Measurements from ENCODE around the gene DTD2.

DTD2 gene

DNA sequence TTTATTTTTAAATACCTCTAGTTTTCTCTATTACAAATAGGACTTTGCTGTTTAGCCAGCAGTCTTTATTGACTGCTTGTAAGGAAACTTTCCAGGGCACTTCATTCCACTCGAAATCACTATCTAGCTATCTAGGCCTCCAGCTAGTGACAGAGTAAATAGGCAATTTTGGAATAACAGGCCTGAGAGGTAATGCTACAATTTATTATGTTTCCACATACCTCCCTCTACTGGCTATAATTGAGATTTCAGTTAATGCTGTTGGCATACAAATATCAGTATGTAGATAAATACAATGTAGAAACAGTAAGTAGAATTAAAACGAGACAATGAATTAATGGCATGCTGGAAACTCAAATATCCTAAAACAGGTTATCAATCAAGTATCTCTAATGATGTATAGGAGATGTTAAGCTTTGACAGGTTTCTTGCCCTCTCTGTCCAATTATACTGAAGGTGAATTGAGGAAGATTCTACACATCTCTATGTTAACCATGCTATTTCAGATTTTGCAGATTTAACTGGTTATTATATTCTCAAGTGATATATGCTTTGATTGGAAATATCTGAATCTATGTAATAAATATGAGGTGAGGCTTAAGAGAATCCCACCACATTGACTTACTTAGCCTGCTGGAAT, 7.2 kb downstream of the DTD2 start:
- DNase-seq (ENCODE audit: low read depth), result peak; percentile 55
- TF ChIP-seq CTCF (IDR thresholded peaks at IDR 0.05; ENCODE audit: low read depth, low read length) (peak; percentile 31), MYC (IDR thresholded peaks at IDR 0.05; ENCODE audit: low read depth, low read length) (no peak)
- H3K4me3 ChIP-seq (ENCODE audit: low read depth, low read length), result no peak overlapping the region

DNA sequence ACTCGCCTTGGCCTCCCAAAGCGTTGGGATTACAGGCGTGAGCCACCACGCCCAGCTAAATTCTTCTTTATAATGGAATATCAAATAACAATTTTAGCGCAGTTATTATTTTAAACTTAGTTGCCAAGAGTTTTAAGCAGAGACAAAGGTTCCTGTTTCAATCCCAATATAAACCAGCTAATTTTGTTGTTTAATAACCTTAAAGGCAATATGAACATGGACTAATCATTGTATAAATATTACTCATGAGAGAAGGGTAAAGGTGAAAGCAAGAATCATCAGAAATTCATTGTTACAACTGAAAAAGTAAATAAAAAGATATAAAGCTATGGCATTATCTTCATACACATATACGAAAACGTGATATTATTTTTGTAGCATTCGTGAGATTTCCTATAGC, 8.2 kb downstream of the DTD2 start:
- TF ChIP-seq, protein P1, sequence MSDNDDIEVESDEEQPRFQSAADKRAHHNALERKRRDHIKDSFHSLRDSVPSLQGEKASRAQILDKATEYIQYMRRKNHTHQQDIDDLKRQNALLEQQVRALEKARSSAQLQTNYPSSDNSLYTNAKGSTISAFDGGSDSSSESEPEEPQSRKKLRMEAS (IDR thresholded peaks at IDR 0.05; ENCODE audit: low read depth, low read length), result no peak
- TF ChIP-seq POLR2A (IDR thresholded peaks at IDR 0.05; ENCODE audit: extremely low read depth, insufficient read length), result no peak
- no peak for TF ChIP-seq CTCF (IDR thresholded peaks at IDR 0.05; ENCODE audit: low read depth, low read length)
- TF ChIP-seq MYC (IDR thresholded peaks at IDR 0.05; ENCODE audit: low read depth, low read length), result no peak
- H3K4me3 ChIP-seq (ENCODE audit: low read depth, low read length), result no peak overlapping the region
- no peak for DNase-seq (ENCODE audit: low read depth)

DNA sequence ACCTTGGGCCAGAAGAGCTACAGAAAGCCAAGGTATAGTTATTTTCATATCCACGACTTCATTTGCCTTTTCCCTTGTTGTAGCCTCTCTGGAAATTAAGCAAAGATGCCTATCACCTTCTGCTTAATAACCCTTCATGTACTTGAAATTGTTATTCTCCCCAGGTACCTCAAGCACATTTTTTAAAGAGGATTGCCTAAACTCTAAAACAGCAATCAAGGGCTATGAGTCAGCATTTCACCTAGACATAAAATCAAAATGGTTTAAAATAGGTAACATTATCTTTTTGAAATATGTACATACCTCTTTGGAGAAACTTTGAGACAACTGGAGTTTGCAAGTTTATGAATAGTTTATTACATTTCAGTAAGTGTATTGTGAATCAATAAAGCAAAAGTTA, 11.6 kb downstream of the DTD2 start:
- no peak overlapping the region for H3K4me3 ChIP-seq (ENCODE audit: low read depth, low read length)
- no peak for DNase-seq (ENCODE audit: low read depth)
- TF ChIP-seq CTCF (IDR thresholded peaks at IDR 0.05; ENCODE audit: low read depth, low read length) (no peak), POLR2A (IDR thresholded peaks at IDR 0.05; ENCODE audit: extremely low read depth, insufficient read length) (no peak), MYC (IDR thresholded peaks at IDR 0.05; ENCODE audit: low read depth, low read length) (no peak)
- TF ChIP-seq, protein P1 (IDR thresholded peaks at IDR 0.05; ENCODE audit: low read depth, low read length), result no peak

- DNase-seq (ENCODE audit: low read depth), result no peak
- H3K4me3 ChIP-seq (ENCODE audit: low read depth, low read length), result no peak overlapping the region
- TF ChIP-seq CTCF (IDR thresholded peaks at IDR 0.05; ENCODE audit: low read depth, low read length) (no peak), MYC (IDR thresholded peaks at IDR 0.05; ENCODE audit: low read depth, low read length) (no peak), POLR2A (IDR thresholded peaks at IDR 0.05; ENCODE audit: extremely low read depth, insufficient read length) (no peak)
- TF ChIP-seq, protein P1 (IDR thresholded peaks at IDR 0.05; ENCODE audit: low read depth, low read length), result no peak
Observed at GRCh38 chr14:31442284-31442683, 15.0 kb downstream of the DTD2 start.

DNA sequence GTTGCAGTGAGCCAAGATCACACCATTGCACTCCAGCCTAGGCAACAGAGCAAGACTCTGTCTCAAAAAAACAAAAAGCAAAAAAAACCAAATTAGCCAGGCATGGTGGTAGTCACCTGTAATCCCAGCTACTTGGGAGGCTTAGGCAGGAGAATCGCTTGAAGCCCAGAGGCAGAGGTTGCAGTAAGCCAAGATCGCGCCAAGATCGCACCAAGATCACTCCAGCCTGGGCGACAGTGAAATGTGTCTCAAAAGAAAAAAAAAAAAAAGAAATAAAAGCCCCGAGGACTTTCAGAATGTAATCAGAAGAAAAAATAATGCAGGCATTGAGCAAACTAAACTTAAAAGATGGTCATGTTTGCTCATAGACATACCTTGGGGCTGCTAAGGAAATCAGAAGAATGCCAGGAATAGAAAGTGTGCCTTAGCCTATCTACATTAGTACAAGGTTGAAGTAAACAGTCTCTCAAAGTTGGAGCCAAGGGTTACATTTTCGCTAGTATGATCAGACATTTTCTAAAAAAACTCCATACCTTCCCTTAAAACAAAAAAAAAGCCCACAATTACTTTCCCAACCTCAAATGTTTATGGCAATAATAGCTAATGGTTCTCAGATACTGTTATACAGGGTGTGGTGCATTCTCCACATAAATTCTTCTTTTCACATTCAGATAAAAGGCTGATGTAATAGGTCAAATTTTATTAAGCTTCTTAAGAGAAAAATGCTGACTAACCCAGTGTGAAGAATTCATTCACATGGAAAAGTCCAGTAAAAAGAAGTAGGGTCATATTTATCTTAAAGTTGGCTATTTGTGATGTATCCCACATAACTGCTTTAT, 15.8 kb downstream of the DTD2 start:
- no peak for DNase-seq (ENCODE audit: low read depth)
- H3K4me3 ChIP-seq (ENCODE audit: low read depth, low read length), result no peak overlapping the region
- TF ChIP-seq MYC (IDR thresholded peaks at IDR 0.05; ENCODE audit: low read depth, low read length), result no peak
- no peak for TF ChIP-seq POLR2A (IDR thresholded peaks at IDR 0.05; ENCODE audit: extremely low read depth, insufficient read length)
- TF ChIP-seq, protein P1 (IDR thresholded peaks at IDR 0.05; ENCODE audit: low read depth, low read length), result no peak
- no peak for TF ChIP-seq CTCF (IDR thresholded peaks at IDR 0.05; ENCODE audit: low read depth, low read length)
